HepG2 (cell line): Measurements from ENCODE around the gene CASKIN2. TPM values are rescaled to one million over a fixed set of nuclear protein-coding genes. Genes with fewer than 3 reads are reported as not detected.

Experiments
- CC2D1A ChIP-seq: sonication (generic); formaldehyde crosslinking; IDR thresholded peaks from 2 replicates; pipeline ENCODE4 v1.8.1; 2023; ENCODE audit warnings: mild to moderate bottlenecking, missing genetic modification reagents
- E2F2 ChIP-seq: sonication (generic); formaldehyde crosslinking; IDR thresholded peaks from 2 replicates; pipeline ENCODE4 v1.4.0; 2020; ENCODE audit warnings: missing genetic modification reagents, borderline replicate concordance
- EZH2 ChIP-seq: conservative IDR thresholded peaks from 2 replicates; pipeline ENCODE4 v1.6.1; 2012; ENCODE audit warnings: mild to moderate bottlenecking, low read depth, low read length, moderate library complexity
- HMG20B ChIP-seq: conservative IDR thresholded peaks from 2 replicates; pipeline ENCODE4 v1.6.1; 2016; ENCODE audit warnings: missing genetic modification reagents, missing compliant biosample characterization
- HNF4G ChIP-seq, 2 experiments: sonication (generic) in 1 of 2; formaldehyde crosslinking in 1 of 2; IDR thresholded peaks; 2 replicates each; pipeline versions ENCODE4 v1.4.0 to v1.6.1; 2011 to 2020; ENCODE audit warnings: borderline replicate concordance in 2 of 2, low read depth in 2 of 2, mild to moderate bottlenecking in 2 of 2, low read length in 1 of 2, missing genetic modification reagents in 1 of 2, moderate library complexity in 1 of 2
- IKZF1 ChIP-seq: fragments of 450-650 bp; IDR thresholded peaks from 2 replicates; pipeline ENCODE4 v1.7.1; 2016
- KAT8 ChIP-seq: IDR thresholded peaks from 2 replicates; pipeline ENCODE4 v1.6.1; 2016; ENCODE audit warnings: missing genetic modification reagents, missing compliant biosample characterization
- MIER3 ChIP-seq: IDR thresholded peaks from 2 replicates; pipeline ENCODE4 v1.6.1; 2016; ENCODE audit warnings: missing compliant biosample characterization, borderline replicate concordance
- MLLT10 ChIP-seq: sonication (generic); formaldehyde crosslinking; IDR thresholded peaks from 2 replicates; pipeline ENCODE4 v1.4.0; 2020; ENCODE audit warnings: missing genetic modification reagents
- MZF1 ChIP-seq: sonication (generic); formaldehyde crosslinking; IDR thresholded peaks from 2 replicates; pipeline ENCODE4 v1.8.1; 2023; ENCODE audit warnings: mild to moderate bottlenecking, missing genetic modification reagents, borderline replicate concordance
- NBN ChIP-seq: fragments of 450-650 bp; conservative IDR thresholded peaks from 2 replicates; pipeline ENCODE4 v1.6.1; 2017
- NR2C2 ChIP-seq: sonication (generic); formaldehyde crosslinking; IDR thresholded peaks from 2 replicates; pipeline ENCODE4 v1.4.0; 2020; ENCODE audit warnings: missing genetic modification reagents, mild to moderate bottlenecking, moderate library complexity, borderline replicate concordance
- RBFOX2 ChIP-seq: fragments of 200-400 bp; formaldehyde crosslinking; IDR thresholded peaks from 2 replicates; pipeline ENCODE4 v1.6.1; 2017; ENCODE audit warnings: low read depth, mild to moderate bottlenecking, low read length
- SCMH1 ChIP-seq: sonication (generic); formaldehyde crosslinking; IDR thresholded peaks from 2 replicates; pipeline ENCODE4 v1.9.0; 2021; ENCODE audit warnings: missing genetic modification reagents, mild to moderate bottlenecking, borderline replicate concordance
- SETDB1 ChIP-seq: sonication (generic); formaldehyde crosslinking; IDR thresholded peaks from 2 replicates; pipeline ENCODE4 v1.5.1; 2020; ENCODE audit warnings: missing genetic modification reagents, mild to moderate bottlenecking, borderline replicate concordance
- SIN3A ChIP-seq: IDR thresholded peaks from 2 replicates; pipeline ENCODE4 v1.6.1; 2011; ENCODE audit warnings: low read depth, mild to moderate bottlenecking, control low read depth, low read length, borderline replicate concordance
- SMAD3 ChIP-seq: sonication (generic); formaldehyde crosslinking; IDR thresholded peaks from 2 replicates; pipeline ENCODE4 v1.4.0; 2020; ENCODE audit warnings: missing genetic modification reagents
- THAP8 ChIP-seq: sonication (generic); formaldehyde crosslinking; IDR thresholded peaks from 2 replicates; pipeline ENCODE4 v1.5.1; 2020; ENCODE audit warnings: missing genetic modification reagents, mild to moderate bottlenecking, borderline replicate concordance
- ZBTB2 ChIP-seq: sonication (generic); formaldehyde crosslinking; IDR thresholded peaks from 2 replicates; pipeline ENCODE4 v1.8.0; 2022; ENCODE audit warnings: low read depth, missing genetic modification reagents
- ZNF101 ChIP-seq: sonication (generic); formaldehyde crosslinking; IDR thresholded peaks from 2 replicates; pipeline ENCODE4 v1.4.0; 2020; ENCODE audit warnings: mild to moderate bottlenecking, low read depth, missing genetic modification reagents, borderline replicate concordance
- ZNF230 ChIP-seq: sonication (generic); formaldehyde crosslinking; IDR thresholded peaks from 2 replicates; pipeline ENCODE4 v1.4.0; 2020; ENCODE audit warnings: mild to moderate bottlenecking, missing genetic modification reagents
- ZNF280D ChIP-seq: sonication (generic); formaldehyde crosslinking; IDR thresholded peaks from 2 replicates; pipeline ENCODE4 v1.5.1; 2020; ENCODE audit warnings: mild to moderate bottlenecking, missing genetic modification reagents
- ZNF383 ChIP-seq: sonication (generic); formaldehyde crosslinking; IDR thresholded peaks from 2 replicates; pipeline ENCODE4 v1.4.0; 2020; ENCODE audit warnings: missing genetic modification reagents, mild to moderate bottlenecking, borderline replicate concordance
- ZNF766 ChIP-seq: sonication (generic); formaldehyde crosslinking; IDR thresholded peaks from 2 replicates; pipeline ENCODE4 v1.5.0; 2020; ENCODE audit warnings: missing genetic modification reagents, borderline replicate concordance
- polyA plus RNA-seq, 8 experiments: library from polyadenylated mRNA; depleted of rRNA in 3 of 8; stranded (reverse) in 7 of 8; unstranded in 1 of 8; fragments of >200 nt; fragmentation: Illumina TruSeq in 4 of 8; extraction: Trizol in 4 of 8; gene quantifications; 2 replicates each; pipeline versions ENCODE4 v1.2.1 to v1.2.3, GENCODE V29; 2011 to 2016; ENCODE audit warnings: low read depth in 4 of 8, missing spikeins in 1 of 8, mixed read lengths in 1 of 8; ENCODE audit not compliant: insufficient read depth in 1 of 8
- total RNA-seq, 5 experiments: library from RNA; depleted of rRNA; stranded (reverse); fragments of >200 nt; fragmentation: Illumina TruSeq; extraction: Trizol; gene quantifications; 2 replicates each; pipeline ENCODE4 v1.2.3, GENCODE V29; 2016; ENCODE audit warnings: low read depth in 1 of 5

The CASKIN2 gene
- total and polyA plus RNA-seq, 2 of the 13 experiments (the other 11 are each of a cell fraction or from before 2014, with no cell fraction given): 5.2 to 7.8 TPM

GRCh38 chr17:75516619-75517296, 1.4 kb upstream of the CASKIN2 start (continued):
- TF ChIP-seq ZBTB2 (CRISPR knock-in tag) (no peak), SMAD3 (CRISPR knock-in tag) (no peak), NBN (no peak), ZNF101 (CRISPR knock-in tag) (no peak), ZNF766 (no peak), SIN3A (peak; percentile 50; the same call in 1 of the 2 replicates), ZNF383 (no peak), NR2C2 (no peak), RBFOX2 (peak; percentile 11; the same call in 1 of the 2 replicates), HMG20B (CRISPR knock-in tag) (0 out of 2 replicates have a peak, but pooled peaks have one; percentile 28), MIER3 (peak; percentile 12; the same call in 1 of the 2 replicates), HNF4G (IDR thresholded peaks at IDR 0.05; ENCODE audit: borderline replicate concordance, low read depth, low read length) (no peak), HNF4G (CRISPR knock-in tag; IDR thresholded peaks at IDR 0.05; ENCODE audit: borderline replicate concordance, low read depth) (0 out of 2 replicates have a peak, but pooled peaks have one; percentile 18), MZF1 (CRISPR knock-in tag) (no peak), ZNF280D (CRISPR knock-in tag) (0 out of 2 replicates have a peak, but pooled peaks have one; percentile 43), IKZF1 (no peak), CC2D1A (CRISPR knock-in tag) (no peak), THAP8 (no peak), SCMH1 (CRISPR knock-in tag) (no peak), ZNF230 (CRISPR knock-in tag) (0 out of 2 replicates have a peak, but pooled peaks have one; percentile 5), SETDB1 (no peak), MLLT10 (CRISPR knock-in tag) (no peak), E2F2 (CRISPR knock-in tag) (no peak), KAT8 (CRISPR knock-in tag) (0 out of 2 replicates have a peak, but pooled peaks have one; percentile 20), EZH2 (no peak)
